ENCODE results near the gene ZBED5.

DNA sequence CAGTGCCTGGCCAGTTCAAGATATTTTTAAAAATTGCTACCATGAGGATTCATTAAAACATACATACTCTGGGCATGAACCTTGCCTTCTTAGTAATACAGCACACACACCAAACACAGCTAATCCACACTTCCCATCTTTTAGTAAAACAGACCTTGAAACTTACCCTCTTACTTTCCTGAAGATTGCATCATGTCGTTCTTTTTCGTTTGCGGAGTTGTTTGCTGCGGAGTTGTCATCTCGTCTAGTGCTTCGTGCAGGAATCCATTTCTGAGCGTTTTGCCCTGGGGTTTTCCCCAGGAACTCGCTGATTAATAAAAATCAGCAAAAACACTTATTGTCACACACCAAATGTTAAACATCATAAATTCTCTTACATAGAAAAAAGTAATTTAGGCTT, 52.1 kb downstream of the ZBED5 start:
- TF ChIP-seq, protein P1, sequence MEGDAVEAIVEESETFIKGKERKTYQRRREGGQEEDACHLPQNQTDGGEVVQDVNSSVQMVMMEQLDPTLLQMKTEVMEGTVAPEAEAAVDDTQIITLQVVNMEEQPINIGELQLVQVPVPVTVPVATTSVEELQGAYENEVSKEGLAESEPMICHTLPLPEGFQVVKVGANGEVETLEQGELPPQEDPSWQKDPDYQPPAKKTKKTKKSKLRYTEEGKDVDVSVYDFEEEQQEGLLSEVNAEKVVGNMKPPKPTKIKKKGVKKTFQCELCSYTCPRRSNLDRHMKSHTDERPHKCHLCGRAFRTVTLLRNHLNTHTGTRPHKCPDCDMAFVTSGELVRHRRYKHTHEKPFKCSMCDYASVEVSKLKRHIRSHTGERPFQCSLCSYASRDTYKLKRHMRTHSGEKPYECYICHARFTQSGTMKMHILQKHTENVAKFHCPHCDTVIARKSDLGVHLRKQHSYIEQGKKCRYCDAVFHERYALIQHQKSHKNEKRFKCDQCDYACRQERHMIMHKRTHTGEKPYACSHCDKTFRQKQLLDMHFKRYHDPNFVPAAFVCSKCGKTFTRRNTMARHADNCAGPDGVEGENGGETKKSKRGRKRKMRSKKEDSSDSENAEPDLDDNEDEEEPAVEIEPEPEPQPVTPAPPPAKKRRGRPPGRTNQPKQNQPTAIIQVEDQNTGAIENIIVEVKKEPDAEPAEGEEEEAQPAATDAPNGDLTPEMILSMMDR (IDR thresholded peaks at IDR 0.05), result no peak
- TF ChIP-seq ZFX (IDR thresholded peaks at IDR 0.05; ENCODE audit: borderline replicate concordance), result no peak

All from 22Rv1 (cell line).